Type B pancreatic cell (in vitro differentiated cells): ENCODE data around the gene B9D1. TPM values are rescaled to one million over a fixed set of nuclear protein-coding genes. Genes with fewer than 3 reads are reported as not detected.

ENCODE experiments used
- DNase-seq: peaks from one replicate; pipeline ENCODE4 v3.0.0; 2021; ENCODE audit warnings: mixed read lengths; ENCODE audit not compliant: unreplicated experiment; ENCODE audit errors: extremely low spot score
- H3K27ac Mint-ChIP-seq: 2 replicates; pipeline ENCODE4 v1.8.0; 2021; ENCODE audit warnings: mild to moderate bottlenecking, mixed read lengths
- H3K27me3 Mint-ChIP-seq: 2 replicates; pipeline ENCODE4 v1.8.0; 2021; ENCODE audit warnings: mixed read lengths
- H3K36me3 Mint-ChIP-seq: 2 replicates; pipeline ENCODE4 v1.8.0; 2021; ENCODE audit warnings: mixed read lengths
- H3K4me1 Mint-ChIP-seq: one replicate; pipeline ENCODE4 v1.8.0; 2021; ENCODE audit warnings: mixed read lengths; ENCODE audit not compliant: unreplicated experiment
- H3K4me3 Mint-ChIP-seq: 2 replicates; pipeline ENCODE4 v1.8.0; 2021; ENCODE audit warnings: mild to moderate bottlenecking, mixed read lengths
- H3K9me3 Mint-ChIP-seq: 2 replicates; pipeline ENCODE4 v1.8.0; 2021; ENCODE audit warnings: mixed read lengths
- CTCF ChIP-seq: fragments of 200-600 bp; sonication (generic); conservative IDR thresholded peaks from 2 replicates; pipeline ENCODE4 v1.5.0; 2021; ENCODE audit warnings: antibody characterized with exemption, mild to moderate bottlenecking
- total RNA-seq: library from RNA; stranded (reverse); gene quantifications from 2 replicates; pipeline ENCODE4 v1.2.1, GENCODE V29; 2021; ENCODE audit warnings: low replicate concordance

Gene B9D1
- total RNA-seq, 1 donor from 2014 or later, result 23.2 TPM

GRCh38 chr17:19338031-19338990, 24.2 kb downstream of the B9D1 start:
- TF ChIP-seq CTCF, result peak; percentile 76

GRCh38 chr17:19337712-19338023, 24.9 kb downstream of the B9D1 start:
- Mint-ChIP-seq H3K27ac (no peak overlapping the region), H3K27me3 (no peaks in the 10 kb centered on the region), H3K4me3 (no peak overlapping the region), H3K36me3 (peaks cover 8% of the 10 kb centered on the region), H3K4me1 (peaks cover 39% of the 10 kb centered on the region), H3K9me3 (no peaks in the 10 kb centered on the region)
- no peak for DNase-seq
- TF ChIP-seq CTCF, result no peak

More at GRCh38 chr17:19338031-19338990, 24.2 kb downstream of the B9D1 start:
- peak overlapping the region; percentile 48 for H3K27ac Mint-ChIP-seq
- no peak for DNase-seq
- peaks cover 8% of the 10 kb centered on the region for H3K36me3 Mint-ChIP-seq
- H3K27me3 Mint-ChIP-seq, result no peaks in the 10 kb centered on the region
- H3K9me3 Mint-ChIP-seq, result no peaks in the 10 kb centered on the region
- H3K4me3 Mint-ChIP-seq, result no peak overlapping the region
- peaks cover 39% of the 10 kb centered on the region for H3K4me1 Mint-ChIP-seq

- Mint-ChIP-seq H3K9me3 (no peaks in the 10 kb centered on the region), H3K4me3 (no peak overlapping the region), H3K4me1 (peaks cover 37% of the 10 kb centered on the region), H3K27ac (no peak overlapping the region), H3K27me3 (no peaks in the 10 kb centered on the region), H3K36me3 (peaks cover 8% of the 10 kb centered on the region)
- DNase-seq, result no peak
- peak; percentile 34 for TF ChIP-seq CTCF
Observed at GRCh38 chr17:19336938-19337711, 25.4 kb downstream of the B9D1 start.

GRCh38 chr17:19335951-19336631, 26.4 kb downstream of the B9D1 start:
- Mint-ChIP-seq H3K27me3 (no peaks in the 10 kb centered on the region), H3K4me1 (peaks cover 32% of the 10 kb centered on the region), H3K36me3 (peaks cover 4% of the 10 kb centered on the region), H3K9me3 (no peaks in the 10 kb centered on the region), H3K27ac (no peak overlapping the region), H3K4me3 (no peak overlapping the region)
- DNase-seq, result no peak
- TF ChIP-seq CTCF, result no peak

- Mint-ChIP-seq H3K36me3 (peaks cover 8% of the 10 kb centered on the region), H3K4me1 (peaks cover 29% of the 10 kb centered on the region), H3K27ac (no peak overlapping the region), H3K27me3 (no peaks in the 10 kb centered on the region), H3K4me3 (no peak overlapping the region), H3K9me3 (no peaks in the 10 kb centered on the region)
- DNase-seq, result no peak
- TF ChIP-seq CTCF, result no peak
Observed at GRCh38 chr17:19334331-19334730, 28.2 kb downstream of the B9D1 start.
